ENCODE data around the gene PRRX2.

DNA sequence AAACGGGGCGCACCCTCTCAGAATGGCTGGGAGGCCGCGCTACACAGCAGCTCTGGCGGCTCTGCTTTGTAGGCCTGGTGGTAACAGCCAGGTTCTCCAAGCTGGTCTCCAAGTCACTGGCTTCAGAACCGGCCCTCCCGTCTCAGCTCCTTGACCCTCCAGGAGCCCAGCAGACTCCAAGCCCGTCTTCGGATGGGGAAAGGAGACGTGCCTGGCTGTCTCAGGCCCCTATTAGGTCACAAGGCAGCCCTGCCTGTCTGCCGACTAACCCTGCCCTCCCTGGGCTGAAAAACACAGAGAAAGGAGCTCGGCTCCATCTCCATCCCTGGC lies 25.7 kb upstream of the PRRX2 start:
- TF ChIP-seq, protein P1, sequence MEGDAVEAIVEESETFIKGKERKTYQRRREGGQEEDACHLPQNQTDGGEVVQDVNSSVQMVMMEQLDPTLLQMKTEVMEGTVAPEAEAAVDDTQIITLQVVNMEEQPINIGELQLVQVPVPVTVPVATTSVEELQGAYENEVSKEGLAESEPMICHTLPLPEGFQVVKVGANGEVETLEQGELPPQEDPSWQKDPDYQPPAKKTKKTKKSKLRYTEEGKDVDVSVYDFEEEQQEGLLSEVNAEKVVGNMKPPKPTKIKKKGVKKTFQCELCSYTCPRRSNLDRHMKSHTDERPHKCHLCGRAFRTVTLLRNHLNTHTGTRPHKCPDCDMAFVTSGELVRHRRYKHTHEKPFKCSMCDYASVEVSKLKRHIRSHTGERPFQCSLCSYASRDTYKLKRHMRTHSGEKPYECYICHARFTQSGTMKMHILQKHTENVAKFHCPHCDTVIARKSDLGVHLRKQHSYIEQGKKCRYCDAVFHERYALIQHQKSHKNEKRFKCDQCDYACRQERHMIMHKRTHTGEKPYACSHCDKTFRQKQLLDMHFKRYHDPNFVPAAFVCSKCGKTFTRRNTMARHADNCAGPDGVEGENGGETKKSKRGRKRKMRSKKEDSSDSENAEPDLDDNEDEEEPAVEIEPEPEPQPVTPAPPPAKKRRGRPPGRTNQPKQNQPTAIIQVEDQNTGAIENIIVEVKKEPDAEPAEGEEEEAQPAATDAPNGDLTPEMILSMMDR (IDR thresholded peaks at IDR 0.05) = no peak
- TF ChIP-seq EP300 (IDR thresholded peaks at IDR 0.05) (no peak), POLR2AphosphoS5 (IDR thresholded peaks at IDR 0.05) (no peak)

Data from sigmoid colon (tissue), 4 donors.